SK-N-DZ (cell line): Measurements from ENCODE around the gene ZNF532.

Experiments
- DNase-seq: peaks from one replicate; pipeline ENCODE4 v3.0.0-alpha.2; 2015; ENCODE audit warnings: low spot score

ZNF532 gene

GRCh38 chr18:58937071-58937886, 72.6 kb downstream of the ZNF532 start:
- no peak for DNase-seq

GRCh38 chr18:58937887-58938267, 73.2 kb downstream of the ZNF532 start:
- no peak for DNase-seq

- DNase-seq, result no peak
Measured at GRCh38 chr18:58941426-58942099, 76.9 kb downstream of the ZNF532 start.

- no peak for DNase-seq
Measured at GRCh38 chr18:58943896-58944295, 79.2 kb downstream of the ZNF532 start.

GRCh38 chr18:58947136-58947732, 82.6 kb downstream of the ZNF532 start:
- no peak for DNase-seq

GRCh38 chr18:58949031-58949430, 84.4 kb downstream of the ZNF532 start:
- DNase-seq, result no peak

GRCh38 chr18:58951986-58952702, 87.5 kb downstream of the ZNF532 start:
- DNase-seq, result no peak

- DNase-seq, result no peak
Measured at GRCh38 chr18:58952858-58953257, 88.2 kb downstream of the ZNF532 start.

GRCh38 chr18:58953627-58954026, 89.0 kb downstream of the ZNF532 start:
- no peak for DNase-seq

GRCh38 chr18:58955001-58955400, 90.3 kb downstream of the ZNF532 start:
- DNase-seq, result no peak

GRCh38 chr18:58955738-58956137, 91.1 kb downstream of the ZNF532 start:
- DNase-seq, result no peak

GRCh38 chr18:58958628-58959027, 94.0 kb downstream of the ZNF532 start:
- DNase-seq, result no peak

GRCh38 chr18:58960508-58960907, 95.8 kb downstream of the ZNF532 start:
- DNase-seq, result no peak

GRCh38 chr18:58960946-58961722, 96.5 kb downstream of the ZNF532 start:
- no peak for DNase-seq

GRCh38 chr18:58962336-58962735, 97.7 kb downstream of the ZNF532 start:
- no peak for DNase-seq

- DNase-seq, result no peak
Measured at GRCh38 chr18:58965291-58966004, 100.8 kb downstream of the ZNF532 start.

- DNase-seq, result no peak
Measured at GRCh38 chr18:58966005-58966677, 101.5 kb downstream of the ZNF532 start.

- no peak for DNase-seq
Measured at GRCh38 chr18:58966704-58967103, 102.0 kb downstream of the ZNF532 start.

GRCh38 chr18:58967751-58968254, 103.1 kb downstream of the ZNF532 start:
- no peak for DNase-seq
